ENCODE measurements around the gene ZCCHC13.
"Not testable (repeated sequence)": the region's sequence is repeated elsewhere in the genome, so short reads cannot be mapped to it uniquely, and the experiment has no call there.

Gene ZCCHC13

GRCh38 chrX:74324131-74324530 lies 20.2 kb downstream of the ZCCHC13 start:
- no peak for DNase-seq

DNA sequence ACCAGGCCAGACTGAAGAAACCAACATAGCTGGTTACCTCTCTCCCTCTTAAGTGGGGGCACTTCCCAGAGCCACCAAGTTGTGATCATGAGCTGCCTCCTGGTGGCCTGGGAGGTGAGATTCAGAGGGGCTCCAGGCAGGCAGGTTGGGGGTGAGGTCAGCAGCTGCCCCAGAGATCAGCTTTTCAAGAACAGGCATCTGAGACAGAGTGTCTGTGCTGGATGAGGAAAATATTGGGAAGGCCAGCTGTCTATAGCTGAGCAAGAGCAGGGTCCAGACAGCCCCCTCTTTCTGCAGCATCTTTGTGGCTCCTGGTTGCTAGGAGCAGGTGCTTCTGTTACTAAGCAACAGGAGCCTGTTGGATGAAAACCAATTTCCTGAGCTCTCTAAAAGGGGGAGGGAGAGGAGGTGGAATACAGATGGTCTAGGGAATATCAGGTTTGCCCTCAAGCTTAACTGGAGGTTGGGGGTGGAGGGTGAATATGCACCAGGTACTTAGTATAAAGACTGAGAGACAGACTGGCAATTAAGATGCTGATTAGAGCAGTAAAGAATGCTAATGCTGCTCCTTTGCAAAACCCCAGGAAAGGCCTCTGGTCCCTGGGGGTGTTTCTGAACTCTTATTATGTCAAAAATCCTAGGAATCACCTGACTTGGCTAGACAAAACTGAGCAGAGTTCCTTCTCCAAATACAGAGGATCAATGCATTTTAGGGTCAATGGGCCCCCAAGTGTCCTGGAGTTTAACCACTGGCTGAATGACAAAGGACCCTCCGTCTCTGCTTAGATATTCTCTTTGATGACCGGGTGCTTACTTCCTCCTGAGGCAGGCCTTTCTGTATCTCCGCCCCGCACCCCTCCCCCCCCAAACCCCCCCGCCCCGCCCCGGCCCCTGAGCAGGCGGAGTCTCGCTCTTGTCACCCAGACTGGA lies 21.4 kb downstream of the ZCCHC13 start:
- no peak for DNase-seq

- DNase-seq = no peak
These were observed 34.9 kb downstream of the ZCCHC13 start for GRCh38 chrX:74338852-74339251.

GRCh38 chrX:74340051-74340450 lies 36.1 kb downstream of the ZCCHC13 start:
- no peak for DNase-seq

GRCh38 chrX:74342211-74342610 lies 38.2 kb downstream of the ZCCHC13 start:
- DNase-seq = not testable (repeated sequence)

DNA sequence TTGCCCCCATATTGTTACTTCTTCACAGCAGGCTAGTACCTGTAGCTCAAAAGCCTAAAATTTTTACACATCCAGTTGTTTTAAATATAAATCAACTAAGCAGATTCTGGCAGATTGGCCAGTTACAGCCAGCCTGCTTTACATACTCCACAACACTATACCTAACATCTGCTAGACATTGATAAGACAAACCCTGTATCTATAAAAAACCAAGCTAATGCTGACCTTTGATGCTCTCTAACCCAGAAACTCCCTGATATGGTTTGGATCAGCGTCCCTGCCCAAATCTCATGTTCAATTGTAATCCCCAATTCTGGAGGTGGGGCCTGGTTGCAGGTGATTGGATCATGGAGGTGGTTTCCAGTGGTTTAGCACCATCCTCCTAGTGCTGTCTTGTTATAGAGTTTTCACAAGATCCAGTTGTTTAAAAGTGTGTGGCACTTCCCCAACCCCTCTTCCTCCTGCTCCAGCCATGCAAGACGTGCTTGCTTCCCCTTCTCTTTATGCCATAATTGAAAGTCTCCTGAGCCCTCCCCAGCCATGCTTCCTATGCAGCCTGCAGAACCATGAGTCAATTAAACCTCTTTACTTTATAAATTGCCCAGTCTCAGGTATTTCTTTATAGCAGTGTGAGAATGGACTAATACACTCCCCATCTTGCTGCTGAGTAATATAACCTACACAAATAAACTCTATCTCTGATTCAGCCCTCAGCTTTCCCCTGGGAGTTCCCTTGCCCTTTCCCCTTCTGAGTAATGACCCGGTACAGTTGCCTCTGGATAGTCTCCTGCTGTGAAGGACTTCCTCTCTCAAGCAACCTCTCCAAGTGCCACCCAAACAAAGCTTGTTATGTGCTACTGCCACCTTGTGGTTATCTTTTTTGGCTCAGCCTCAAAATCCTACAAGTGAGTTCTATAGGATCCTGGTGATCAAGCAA lies 39.6 kb downstream of the ZCCHC13 start:
- DNase-seq = peak; percentile 88

DNA sequence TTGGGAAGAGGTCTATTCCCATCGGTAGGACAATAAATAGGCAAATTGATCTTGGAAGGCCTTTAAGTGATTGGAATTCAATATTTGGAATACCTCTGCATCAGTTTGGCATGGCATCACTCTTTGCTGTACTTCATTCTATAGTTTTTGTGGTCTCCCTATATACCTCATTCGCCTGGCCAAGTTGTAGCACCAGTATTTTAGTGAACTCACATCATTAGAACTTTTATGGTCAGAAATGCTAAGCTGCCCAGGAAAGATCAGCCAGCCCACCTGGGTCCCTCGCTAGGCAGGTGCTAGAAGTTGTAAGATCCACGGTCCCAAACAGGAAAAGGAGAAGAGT lies 40.3 kb downstream of the ZCCHC13 start:
- DNase-seq = no peak

DNA sequence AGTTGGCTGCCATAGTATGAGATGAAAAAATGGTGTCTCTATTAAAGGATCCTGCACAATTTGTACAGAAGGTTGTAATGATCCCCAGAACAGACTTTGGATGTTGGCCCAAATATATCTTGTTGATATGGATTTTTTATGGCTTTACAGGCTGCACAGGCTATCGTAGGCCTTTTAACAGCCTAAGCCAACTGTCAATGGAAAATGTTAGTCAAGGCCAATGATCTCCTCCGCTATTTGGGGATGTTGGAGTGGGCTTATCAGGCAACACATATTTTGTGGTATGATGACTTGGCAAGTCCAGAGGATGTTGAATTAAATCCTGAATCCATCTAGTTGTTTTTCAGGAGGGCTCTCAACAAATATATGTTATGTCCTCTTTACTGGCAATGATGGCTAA lies 42.1 kb downstream of the ZCCHC13 start:
- DNase-seq = peak; percentile 76

GRCh38 chrX:74349387-74349786 lies 45.4 kb downstream of the ZCCHC13 start:
- no peak for DNase-seq

- peak; percentile 89 for DNase-seq
These were observed 47.8 kb downstream of the ZCCHC13 start for GRCh38 chrX:74351760-74352159.

DNA sequence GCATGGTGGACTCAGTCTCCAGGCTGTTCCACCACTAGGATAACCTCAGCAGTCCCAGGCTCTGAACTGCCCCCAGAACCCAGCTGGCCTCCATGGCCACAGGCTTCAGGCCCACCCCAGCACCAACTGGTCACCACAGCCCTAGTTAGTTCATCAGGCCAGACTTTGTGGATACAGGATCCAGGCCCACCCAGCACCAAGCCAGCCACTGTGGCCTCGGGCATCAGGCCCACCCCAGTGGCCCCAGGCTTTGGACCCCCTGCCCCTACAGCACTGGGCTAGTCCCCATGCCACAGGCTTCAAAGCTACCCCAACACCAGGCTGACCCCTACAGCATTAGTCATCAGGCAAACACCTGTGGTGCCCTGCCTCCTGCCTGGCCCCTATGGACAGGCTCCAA lies 50.0 kb downstream of the ZCCHC13 start:
- DNase-seq = no peak

Data from OCI-M1 (cell line).